HG03095 (cell line): ENCODE data around the gene DAZAP1.

Experiments used
- ATAC-seq: cut with Tn5 transposase; IDR thresholded peaks from one replicate; pipeline ENCODE4 v1.9.1; 2021; ENCODE audit warnings: moderate library complexity; ENCODE audit not compliant: unreplicated experiment

DAZAP1 gene

GRCh38 chr19:1407528-1408299, at the start of gene DAZAP1:
Gene DAZAP1, plus strand, starts transcription at chr19:1407586. Its CDS starts 188 bp downstream, at chr19:1407774.
- ATAC-seq = peak; percentile 19

DNA sequence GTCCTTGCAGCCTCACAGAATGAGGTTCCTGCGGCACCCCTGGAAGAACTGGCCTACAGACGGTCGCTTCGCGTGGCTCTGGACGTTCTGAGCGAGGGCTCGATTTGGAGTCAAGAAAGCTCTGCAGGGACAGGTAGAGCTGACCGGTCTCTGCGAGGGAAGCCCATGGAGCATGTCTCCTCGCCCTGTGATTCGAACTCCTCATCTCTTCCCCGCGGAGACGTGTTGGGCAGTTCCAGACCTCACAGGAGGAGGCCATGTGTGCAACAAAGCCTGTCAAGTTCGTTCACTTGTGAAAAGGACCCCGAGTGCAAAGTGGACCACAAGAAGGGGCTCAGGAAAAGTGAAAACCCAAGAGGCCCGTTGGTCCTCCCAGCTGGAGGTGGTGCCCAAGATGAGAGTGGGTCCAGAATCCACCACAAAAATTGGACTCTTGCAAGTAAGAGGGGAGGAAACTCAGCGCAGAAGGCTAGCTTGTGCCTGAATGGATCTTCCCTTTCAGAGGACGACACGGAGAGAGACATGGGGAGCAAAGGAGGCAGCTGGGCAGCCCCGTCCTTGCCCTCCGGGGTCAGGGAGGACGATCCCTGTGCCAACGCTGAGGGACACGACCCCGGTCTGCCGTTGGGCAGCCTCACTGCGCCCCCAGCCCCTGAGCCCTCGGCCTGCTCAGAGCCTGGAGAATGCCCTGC, 47.1 kb upstream of the DAZAP1 start:
- no peak for ATAC-seq

GRCh38 chr19:1360818-1361461, 46.4 kb upstream of the DAZAP1 start:
- ATAC-seq = no peak

- no peak for ATAC-seq
These were observed 45.6 kb upstream of the DAZAP1 start for GRCh38 chr19:1361601-1362386.

GRCh38 chr19:1362387-1363257, 44.8 kb upstream of the DAZAP1 start:
- no peak for ATAC-seq

DNA sequence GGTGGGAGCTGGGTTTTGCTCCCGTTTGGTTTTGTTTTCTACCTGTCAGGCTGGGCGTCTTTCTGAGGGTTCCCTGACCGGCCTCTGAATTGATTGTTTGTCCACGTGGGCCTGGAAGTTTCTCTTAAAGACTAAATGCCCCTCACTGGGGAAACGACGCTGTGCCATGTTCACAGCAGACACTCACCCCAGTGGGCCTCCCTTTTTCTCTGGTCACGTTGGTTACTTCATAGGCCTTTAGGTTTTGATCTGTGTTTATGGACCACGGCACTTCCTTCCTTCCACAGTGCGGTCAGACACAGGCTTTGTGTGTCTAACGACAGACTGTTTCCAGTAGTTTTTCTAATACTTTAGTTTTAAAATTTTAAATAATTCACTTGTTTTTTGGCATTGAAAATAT, 43.8 kb upstream of the DAZAP1 start:
- no peak for ATAC-seq

GRCh38 chr19:1364070-1364704, 43.2 kb upstream of the DAZAP1 start:
- no peak for ATAC-seq

- no peak for ATAC-seq
These were observed 41.8 kb upstream of the DAZAP1 start for GRCh38 chr19:1365319-1366269.

GRCh38 chr19:1366296-1366695, 41.1 kb upstream of the DAZAP1 start:
- ATAC-seq = no peak

- ATAC-seq = no peak
These were observed 40.2 kb upstream of the DAZAP1 start for GRCh38 chr19:1366899-1367870.

GRCh38 chr19:1369214-1369805, 38.1 kb upstream of the DAZAP1 start:
- ATAC-seq = no peak

DNA sequence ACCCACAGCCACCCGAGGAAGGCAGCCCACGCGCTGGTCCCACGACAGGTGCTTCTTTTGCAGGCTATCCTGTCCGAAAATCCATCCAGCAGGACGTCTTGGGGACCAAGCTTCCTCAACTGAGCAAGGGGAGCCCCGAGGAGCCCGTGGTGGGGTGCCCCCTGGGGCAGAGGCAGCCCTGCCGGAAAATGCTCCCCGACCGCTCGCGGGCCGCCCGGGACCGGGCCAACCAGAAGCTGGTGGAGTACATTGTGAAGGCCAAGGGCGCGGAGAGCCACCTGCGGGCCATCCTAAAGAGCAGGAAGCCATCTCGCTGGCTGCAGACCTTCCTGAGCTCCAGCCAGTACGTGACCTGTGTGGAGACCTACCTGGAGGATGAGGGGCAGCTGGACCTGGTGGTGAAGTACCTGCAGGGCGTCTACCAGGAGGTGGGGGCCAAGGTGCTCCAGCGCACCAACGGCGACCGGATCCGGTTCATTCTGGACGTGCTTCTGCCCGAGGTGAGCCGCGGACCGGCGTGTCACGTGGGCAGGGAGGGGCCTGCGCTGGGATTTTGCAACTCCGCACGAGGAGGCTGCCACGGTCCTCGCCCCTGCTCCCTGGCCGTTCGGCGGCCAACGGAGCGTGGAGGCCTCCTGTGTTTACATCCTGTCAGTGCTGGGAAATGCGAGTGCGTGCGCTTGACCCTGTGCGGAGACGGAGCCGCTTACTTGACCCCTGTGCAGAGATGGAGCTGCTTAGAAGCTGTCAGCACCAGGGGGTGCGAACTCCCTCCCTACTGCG, 36.6 kb upstream of the DAZAP1 start:
- ATAC-seq = no peak

- ATAC-seq = no peak
These were observed 34.3 kb upstream of the DAZAP1 start for GRCh38 chr19:1373042-1373533.

- no peak for ATAC-seq
These were observed 33.7 kb upstream of the DAZAP1 start for GRCh38 chr19:1373534-1374249.

GRCh38 chr19:1374250-1374577, 33.2 kb upstream of the DAZAP1 start:
- ATAC-seq = no peak

GRCh38 chr19:1376415-1376805, 31.0 kb upstream of the DAZAP1 start:
- no peak for ATAC-seq
